PFSK-1 (cell line): ENCODE results near the gene ZSCAN5A.

Source experiments
- FOXP2 ChIP-seq: optimal IDR thresholded peaks from 2 replicates; pipeline ENCODE3; 2011; ENCODE audit warnings: borderline replicate concordance, control low read depth, inconsistent platforms; ENCODE audit not compliant: insufficient read depth; ENCODE audit errors: extremely low read length, extremely low read depth
- POLR2AphosphoS5 ChIP-seq: IDR thresholded peaks from 2 replicates; pipeline ENCODE4 v1.6.1; 2012; ENCODE audit warnings: low read depth, mild to moderate bottlenecking, control low read depth, low read length, moderate library complexity
- REST ChIP-seq, 2 experiments: IDR thresholded peaks; 2 replicates each; pipeline versions ENCODE4 v1.6.1 to v1.8.0; 2011 to 2012; ENCODE audit warnings: low read depth in 2 of 2, low read length in 2 of 2, control low read depth in 1 of 2, inconsistent platforms in 1 of 2, mild to moderate bottlenecking in 1 of 2, moderate library complexity in 1 of 2; ENCODE audit not compliant: insufficient read depth in 1 of 2
- SIN3A ChIP-seq: IDR thresholded peaks from 2 replicates; pipeline ENCODE4 v1.6.1; 2012; ENCODE audit warnings: mild to moderate bottlenecking, low read length, moderate library complexity, borderline replicate concordance; ENCODE audit not compliant: insufficient read depth
- TAF1 ChIP-seq: IDR thresholded peaks from 2 replicates; pipeline ENCODE4 v1.6.1; 2012; ENCODE audit warnings: low read length, control low read depth, borderline replicate concordance; ENCODE audit not compliant: insufficient read depth

The ZSCAN5A gene

GRCh38 chr19:56308792-56309191 lies 5.8 kb downstream of the ZSCAN5A start:
- no peak for TF ChIP-seq TAF1
- no peak for TF ChIP-seq SIN3A
- TF ChIP-seq FOXP2, result no peak
- TF ChIP-seq REST (IDR thresholded peaks at IDR 0.05; ENCODE audit: insufficient read depth in 1 of 2, low read depth in 2 of 2, low read length in 2 of 2), result no peak
- no peak for TF ChIP-seq POLR2AphosphoS5

- TF ChIP-seq FOXP2, result no peak
- no peak for TF ChIP-seq REST (IDR thresholded peaks at IDR 0.05; ENCODE audit: insufficient read depth in 1 of 2, low read depth in 2 of 2, low read length in 2 of 2)
- TF ChIP-seq POLR2AphosphoS5, result no peak
- TF ChIP-seq TAF1, result no peak
- no peak for TF ChIP-seq SIN3A
Observed at GRCh38 chr19:56306016-56306415, 8.6 kb downstream of the ZSCAN5A start.

GRCh38 chr19:56304243-56304642 lies 10.4 kb downstream of the ZSCAN5A start:
- TF ChIP-seq TAF1 (no peak), FOXP2 (no peak), REST (IDR thresholded peaks at IDR 0.05; ENCODE audit: insufficient read depth in 1 of 2, low read depth in 2 of 2, low read length in 2 of 2) (no peak), POLR2AphosphoS5 (no peak), SIN3A (no peak)

GRCh38 chr19:56301886-56302620 lies 12.6 kb downstream of the ZSCAN5A start:
- no peak for TF ChIP-seq REST (IDR thresholded peaks at IDR 0.05; ENCODE audit: insufficient read depth in 1 of 2, low read depth in 2 of 2, low read length in 2 of 2)
- no peak; the same call in 1 of the 2 replicates for TF ChIP-seq SIN3A
- TF ChIP-seq TAF1, result no peak
- no peak for TF ChIP-seq FOXP2
- TF ChIP-seq POLR2AphosphoS5, result no peak
